HG03432 (cell line): ENCODE measurements around the gene PRDM16.

ENCODE experiments used
- ATAC-seq: cut with Tn5 transposase; IDR thresholded peaks from one replicate; pipeline ENCODE4 v1.9.1; 2021; ENCODE audit warnings: mild to moderate bottlenecking, moderate library complexity; ENCODE audit not compliant: unreplicated experiment

PRDM16 gene

GRCh38 chr1:3120994-3121393 is 52.0 kb downstream of the PRDM16 start:
- ATAC-seq: no peak

GRCh38 chr1:3121401-3122210 is 52.6 kb downstream of the PRDM16 start:
- no peak for ATAC-seq

- ATAC-seq: no peak
These were observed 53.3 kb downstream of the PRDM16 start for GRCh38 chr1:3122311-3122710.

DNA sequence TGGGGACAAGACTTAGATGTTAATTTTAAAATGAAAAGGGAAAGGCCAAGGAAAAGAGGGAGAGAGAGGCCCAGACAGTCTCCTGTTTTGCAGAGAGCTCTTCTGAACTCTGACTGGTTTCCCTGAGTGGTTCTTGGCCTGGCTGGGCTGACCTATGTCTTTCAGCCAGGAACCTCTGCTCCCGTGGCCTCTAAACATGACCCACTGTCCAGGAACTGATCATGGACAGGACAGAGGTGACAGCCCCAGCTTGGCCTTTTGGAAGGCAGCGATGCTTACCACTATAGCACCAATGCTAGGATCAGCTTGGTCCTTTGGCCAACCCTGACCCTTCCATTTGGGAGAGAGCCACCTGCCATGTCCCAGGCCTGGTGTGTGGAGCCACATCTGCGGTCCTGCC is 55.2 kb downstream of the PRDM16 start:
- no peak for ATAC-seq

DNA sequence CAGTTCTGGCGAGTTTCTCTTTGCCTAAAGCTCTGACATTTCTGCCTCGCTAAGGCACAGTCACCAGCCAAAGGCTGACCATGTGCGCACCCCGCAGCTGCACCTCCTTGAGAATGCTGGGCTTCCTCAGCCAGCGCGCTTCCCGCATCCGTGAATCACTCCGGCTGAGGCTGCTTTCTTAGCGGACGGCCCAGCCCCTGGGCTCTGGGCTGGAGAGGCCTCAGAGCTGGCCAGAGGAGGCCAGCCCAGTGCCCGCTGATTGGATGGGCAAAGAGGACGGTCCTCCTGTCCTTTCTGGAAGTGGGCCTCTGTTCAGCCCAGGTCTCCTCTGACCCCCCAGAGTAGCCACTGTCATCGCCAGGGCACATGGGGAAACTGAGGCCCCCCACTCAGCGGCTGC is 56.1 kb downstream of the PRDM16 start:
- no peak for ATAC-seq

GRCh38 chr1:3125546-3126368 is 56.8 kb downstream of the PRDM16 start:
- ATAC-seq: no peak

DNA sequence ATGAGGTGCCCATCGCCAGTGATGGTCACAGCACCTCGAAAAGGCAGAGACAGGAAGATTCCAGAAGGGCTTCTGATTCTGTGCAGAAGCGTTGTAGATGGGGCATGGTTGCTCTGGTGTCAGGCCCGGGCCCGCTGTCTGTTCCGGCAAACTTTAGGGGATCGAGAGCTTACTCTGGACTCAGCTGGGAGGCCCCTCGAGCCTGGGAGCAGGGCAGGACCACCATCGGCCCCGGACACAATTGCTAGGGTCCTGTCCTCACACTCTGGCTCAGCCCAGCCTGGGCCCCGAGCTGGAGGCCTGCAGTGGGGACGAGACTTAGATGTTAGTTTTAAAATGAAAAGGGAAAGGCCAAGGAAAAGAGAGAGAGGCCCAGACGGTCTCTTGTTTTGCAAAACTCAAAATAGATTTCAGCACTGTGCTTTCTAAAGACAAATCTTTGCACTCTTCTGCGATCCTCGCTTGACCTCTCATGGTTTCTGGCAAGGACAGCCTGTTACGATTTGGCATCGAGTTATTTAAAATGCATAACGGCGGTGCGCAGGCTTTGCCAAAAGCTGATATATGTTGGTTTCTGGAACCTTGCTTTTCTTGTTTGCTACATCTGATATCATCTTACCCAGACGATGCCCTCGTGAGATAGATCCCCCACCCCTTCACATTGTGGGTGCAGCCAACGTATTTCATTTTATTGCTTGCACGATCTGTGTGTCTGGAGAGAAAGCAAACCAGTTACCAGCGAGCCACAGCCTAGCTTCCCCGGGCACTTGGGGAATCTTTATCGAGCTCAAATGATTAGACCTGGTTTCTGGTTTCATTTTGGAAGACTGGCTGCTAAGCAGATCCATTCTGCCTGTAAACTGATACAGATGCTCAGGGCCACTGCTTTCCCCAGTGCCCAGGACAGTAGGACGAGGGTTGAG is 58.0 kb downstream of the PRDM16 start:
- ATAC-seq: no peak

- no peak for ATAC-seq
These were observed 58.7 kb downstream of the PRDM16 start for GRCh38 chr1:3127738-3128137.

GRCh38 chr1:3128431-3129132 is 59.6 kb downstream of the PRDM16 start:
- ATAC-seq: no peak

- ATAC-seq: no peak
These were observed 60.1 kb downstream of the PRDM16 start for GRCh38 chr1:3129133-3129490.

DNA sequence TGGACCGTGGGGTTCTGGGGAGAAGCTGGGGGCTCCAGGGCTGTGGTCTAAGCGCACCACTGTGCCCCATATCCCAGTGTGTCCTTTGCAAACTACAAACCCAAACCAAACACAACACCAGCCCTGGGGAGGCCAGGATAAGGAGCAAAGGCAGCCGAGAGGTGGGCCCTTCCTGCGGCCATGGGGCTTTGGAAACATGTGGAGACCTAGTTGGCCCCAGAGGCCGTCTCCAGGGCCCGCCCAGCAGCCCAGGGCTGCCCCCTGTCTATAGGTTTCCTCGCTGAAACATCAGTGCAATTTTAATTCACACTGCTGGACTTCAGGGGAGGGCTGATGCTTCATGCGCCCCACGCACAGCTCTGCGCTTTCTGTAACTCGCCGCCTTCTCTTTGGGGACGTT is 61.3 kb downstream of the PRDM16 start:
- no peak for ATAC-seq

- no peak for ATAC-seq
These were observed 63.7 kb downstream of the PRDM16 start for GRCh38 chr1:3132660-3133059.

GRCh38 chr1:3133686-3134085 is 64.7 kb downstream of the PRDM16 start:
- ATAC-seq: no peak

DNA sequence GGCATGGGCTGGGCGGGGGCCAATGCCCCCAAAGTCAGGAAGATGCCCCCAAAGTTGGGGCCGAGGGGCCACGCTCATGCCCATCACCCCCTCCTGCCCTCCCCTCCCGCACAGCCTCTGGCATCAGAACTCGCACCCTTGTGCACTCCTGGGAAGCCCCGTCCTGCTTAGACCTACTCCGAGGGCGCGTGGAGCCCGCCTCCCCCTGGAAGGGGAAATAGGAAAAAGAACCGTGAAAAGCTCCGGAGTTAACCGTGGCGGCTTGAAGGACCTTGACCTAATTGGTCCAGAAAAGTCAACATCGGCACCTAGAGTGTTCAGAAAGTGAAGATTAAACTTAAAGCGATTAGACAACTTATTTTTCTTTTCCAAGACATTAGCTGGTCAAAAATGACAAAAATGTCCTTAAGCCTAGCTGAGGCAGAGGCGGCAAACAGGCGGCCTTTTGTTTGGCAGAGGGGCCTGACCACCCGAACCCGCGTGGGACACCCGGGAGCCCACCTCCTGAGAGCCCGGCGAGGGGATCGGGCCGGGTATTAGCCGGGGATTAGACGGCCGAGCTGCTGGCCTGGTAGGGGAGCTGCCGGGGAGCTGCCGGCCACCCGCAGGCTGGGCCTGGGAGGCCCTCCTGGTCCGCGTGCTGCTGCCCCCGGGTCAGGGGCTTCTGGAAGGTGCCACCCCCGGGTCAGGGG is 65.5 kb downstream of the PRDM16 start:
- ATAC-seq: no peak

DNA sequence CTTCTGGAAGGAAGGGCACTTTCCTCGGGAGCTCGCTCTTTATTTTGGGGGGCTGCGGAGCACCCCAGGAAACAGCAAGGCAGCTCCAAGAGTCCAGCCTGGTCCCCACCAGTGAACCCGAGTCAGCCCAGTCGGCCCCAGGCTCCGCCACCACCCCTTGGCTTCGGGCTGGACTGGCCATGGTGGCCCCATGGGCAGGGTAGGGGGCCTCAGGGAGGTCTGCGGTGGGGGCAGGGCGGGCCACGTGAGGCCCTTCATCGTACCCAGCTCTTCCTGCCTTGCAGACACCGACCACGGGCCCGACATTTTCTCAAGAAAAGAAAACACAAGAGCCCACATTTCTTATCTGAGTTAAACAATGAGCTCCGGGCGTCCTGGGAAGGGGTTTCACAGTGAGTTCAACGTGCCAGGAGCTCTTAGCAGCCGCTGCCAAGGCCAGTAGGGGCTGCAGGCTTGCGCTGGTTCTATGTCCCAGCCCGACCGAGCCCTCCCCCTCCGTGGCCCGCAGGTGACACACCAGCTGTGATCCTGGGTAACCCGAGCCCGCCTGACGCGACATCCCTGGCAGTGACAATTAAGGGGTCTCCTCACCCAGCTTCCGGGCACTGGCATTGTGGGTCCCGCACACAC is 66.2 kb downstream of the PRDM16 start:
- ATAC-seq: no peak

GRCh38 chr1:3135744-3136455 is 66.9 kb downstream of the PRDM16 start:
- no peak for ATAC-seq

DNA sequence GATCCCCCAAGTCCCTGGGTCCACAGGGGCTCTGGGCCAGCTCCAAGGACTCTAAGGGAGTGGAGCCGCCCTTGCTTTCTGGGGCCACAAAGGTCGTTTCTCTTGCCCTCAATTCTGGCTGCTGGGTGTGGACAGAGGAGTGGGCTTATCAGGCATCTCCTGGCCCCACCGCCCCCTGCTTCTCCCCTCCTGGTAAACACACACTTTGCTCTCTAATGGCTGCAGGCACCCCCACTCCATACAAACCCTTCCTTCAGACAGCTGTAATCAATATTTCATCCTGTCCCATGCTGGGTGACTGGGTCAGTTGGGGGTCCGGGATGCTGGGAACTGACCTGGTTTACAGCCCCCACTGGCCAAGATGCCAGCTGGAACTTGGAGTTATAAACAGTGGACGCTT is 67.5 kb downstream of the PRDM16 start:
- ATAC-seq: no peak

- no peak for ATAC-seq
These were observed 68.4 kb downstream of the PRDM16 start for GRCh38 chr1:3137111-3138100.
